HG03159 (cell line): ENCODE results near the gene PALB2.
"Not testable (repeated sequence)": the region's sequence is repeated elsewhere in the genome, so short reads cannot be mapped to it uniquely, and the experiment has no call there.

Experiments used
- ATAC-seq: cut with Tn5 transposase; IDR thresholded peaks from one replicate; pipeline ENCODE4 v1.9.1; 2021; ENCODE audit warnings: mild to moderate bottlenecking, moderate library complexity; ENCODE audit not compliant: unreplicated experiment

Gene PALB2

DNA sequence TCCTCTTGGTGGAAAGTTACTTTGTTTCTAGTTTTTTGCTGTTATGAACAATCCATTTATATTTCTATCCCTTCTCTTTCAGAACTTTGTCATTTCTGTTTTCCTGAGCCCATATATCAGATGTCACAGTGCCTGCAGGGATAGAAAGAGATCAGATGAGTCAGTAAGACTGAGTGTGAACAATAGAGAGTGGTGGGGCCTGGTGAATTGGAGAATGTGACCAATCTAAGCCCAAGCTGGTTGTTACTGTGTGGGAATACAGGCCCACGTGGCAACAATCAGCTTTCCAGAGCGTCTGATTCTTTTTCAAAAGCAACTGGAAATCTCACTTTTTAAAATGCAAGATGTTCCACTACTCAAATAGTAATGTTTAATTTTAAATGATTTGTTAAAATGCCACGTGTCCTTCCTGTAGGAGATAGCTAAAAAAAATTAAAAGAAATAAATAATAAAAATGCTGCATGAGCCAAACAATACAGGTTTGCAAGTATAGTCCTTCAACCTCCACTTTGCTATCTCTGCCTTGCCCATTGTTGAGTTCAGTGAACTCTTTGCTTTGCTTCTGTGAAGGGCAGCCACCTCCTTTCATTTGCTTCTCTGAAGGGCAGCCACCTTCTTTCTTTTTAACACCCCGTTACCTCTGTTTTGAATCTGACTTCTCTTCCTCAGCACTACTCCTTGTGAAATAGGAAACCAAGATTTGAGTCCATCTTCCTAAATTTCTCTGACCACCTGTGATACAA, 9.7 kb upstream of the PALB2 start:
- no peak for ATAC-seq

DNA sequence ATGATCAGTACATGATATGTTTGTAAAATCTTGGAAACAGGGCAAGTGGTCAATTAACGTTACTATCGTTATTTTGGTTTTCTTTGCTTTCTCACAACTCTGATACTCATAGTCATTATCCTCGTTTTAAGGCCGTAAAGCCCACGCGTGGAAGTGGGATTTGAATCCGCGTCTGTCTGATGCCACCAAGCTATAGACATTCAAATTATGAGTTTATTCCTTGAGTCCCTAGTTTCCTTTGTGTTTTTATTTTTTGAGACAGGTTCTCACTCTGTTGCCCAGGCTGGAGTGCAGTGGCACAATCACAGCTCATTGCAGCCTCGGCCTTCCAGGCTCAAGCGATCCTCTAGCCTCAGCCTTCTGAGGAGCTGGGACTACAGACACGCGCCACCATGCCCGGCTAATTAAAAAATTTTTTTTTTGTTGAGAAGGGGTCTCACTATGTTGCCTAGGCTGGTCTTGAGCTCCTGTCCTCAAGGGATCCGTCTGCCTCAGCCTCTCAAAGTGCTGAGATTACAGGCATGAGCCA, 1.2 kb upstream of the PALB2 start:
- no peak for ATAC-seq

DNA sequence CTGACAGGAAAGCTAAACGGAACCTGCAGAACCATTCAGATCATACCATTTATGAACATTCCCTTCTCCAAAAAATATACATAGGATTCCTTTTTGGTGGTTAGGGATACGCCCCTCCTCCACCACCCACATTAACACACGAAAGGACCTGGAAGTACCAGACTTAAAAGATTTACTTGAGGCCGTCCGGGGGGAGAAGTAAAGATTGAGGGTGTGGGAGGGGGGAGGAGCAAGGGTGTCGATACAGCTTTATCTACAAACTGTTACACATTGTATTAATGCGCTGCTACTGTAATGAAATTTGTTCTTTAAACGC, 537 bp downstream of the PALB2 start:
- ATAC-seq = no peak

DNA sequence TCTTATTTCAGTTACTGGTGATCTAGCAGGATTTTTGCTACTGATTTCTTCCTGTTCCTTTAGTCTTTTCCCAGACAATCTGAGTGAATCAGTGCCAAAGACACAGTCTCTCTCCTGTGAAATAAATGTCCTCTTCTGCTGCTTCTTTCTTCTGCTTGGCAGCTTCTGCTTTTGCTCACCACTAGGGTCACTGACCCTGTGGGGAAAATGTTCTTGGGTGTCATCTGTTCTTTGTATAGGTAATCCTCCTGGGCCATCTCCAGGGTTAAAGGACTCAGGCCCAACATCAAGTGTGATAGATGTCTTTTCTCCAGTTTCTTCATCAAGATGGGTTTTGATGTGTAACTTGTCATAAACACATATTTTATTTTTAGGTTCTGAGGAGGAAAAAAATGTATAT, 5.2 kb downstream of the PALB2 start:
- no peak for ATAC-seq

DNA sequence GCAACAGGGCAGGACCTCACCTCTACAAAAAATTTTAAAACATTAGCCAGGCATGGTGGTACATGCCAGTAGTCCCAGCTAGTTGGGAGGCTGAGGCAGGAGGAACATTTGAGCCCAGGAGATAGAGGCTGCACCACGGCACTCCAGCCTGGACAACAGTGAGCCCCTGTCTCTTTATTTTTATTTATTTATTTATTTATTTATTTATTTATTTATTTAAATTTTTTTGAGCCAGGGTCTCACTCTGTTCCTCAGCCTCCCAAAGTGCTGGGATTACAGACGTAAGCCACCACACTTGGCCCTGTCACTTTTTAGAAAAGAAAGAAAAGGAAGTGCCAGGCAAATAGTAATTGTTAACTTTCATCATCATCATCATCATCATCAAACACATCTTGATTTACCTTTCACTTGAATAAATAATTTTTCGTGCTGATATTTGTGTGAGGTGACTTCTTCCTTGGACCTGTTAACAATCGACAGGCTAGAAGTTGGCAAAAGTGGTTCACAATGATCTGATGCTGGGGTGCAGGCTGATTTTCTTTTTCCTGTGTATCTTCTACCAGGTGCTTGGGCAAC, 6.6 kb downstream of the PALB2 start:
- ATAC-seq = no peak

DNA sequence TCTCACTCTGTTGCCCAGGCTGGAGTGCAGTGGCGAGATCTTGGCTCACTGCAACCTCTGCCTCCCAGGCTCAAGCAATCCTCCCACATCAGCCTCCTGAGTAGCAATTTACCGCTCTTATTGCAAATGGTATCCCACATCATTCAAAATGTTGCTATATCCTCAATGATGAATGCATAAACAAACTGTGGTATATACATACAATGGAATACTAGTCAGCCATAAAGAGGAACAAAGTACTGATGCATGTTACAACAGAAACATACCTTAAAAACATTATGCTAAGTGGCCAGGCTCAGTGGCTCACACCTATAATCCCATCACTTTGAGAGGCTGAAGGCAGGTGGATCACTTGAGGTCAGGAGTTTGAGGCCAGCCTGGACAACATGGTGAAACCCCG, 9.2 kb downstream of the PALB2 start:
- ATAC-seq = not testable (repeated sequence)

DNA sequence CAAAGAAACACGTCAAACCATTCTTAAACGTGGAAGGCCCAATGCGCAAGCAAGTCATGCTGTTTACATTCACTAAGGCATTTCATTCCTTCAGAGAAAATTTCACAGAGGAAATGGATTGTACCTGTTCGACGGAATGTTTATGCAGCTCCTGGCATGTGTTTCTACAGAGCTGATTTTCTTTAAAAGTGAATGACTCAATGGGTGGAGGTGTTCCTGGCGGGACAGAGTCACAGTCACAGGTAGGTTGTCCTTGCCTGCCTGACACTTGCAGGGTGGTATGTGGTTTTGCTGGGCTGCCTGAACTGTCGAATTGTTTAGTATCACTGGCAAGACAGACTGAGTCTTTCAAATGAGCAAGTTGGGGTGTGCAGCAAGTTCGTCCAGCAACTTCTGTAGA, 11.6 kb downstream of the PALB2 start:
- no peak for ATAC-seq

DNA sequence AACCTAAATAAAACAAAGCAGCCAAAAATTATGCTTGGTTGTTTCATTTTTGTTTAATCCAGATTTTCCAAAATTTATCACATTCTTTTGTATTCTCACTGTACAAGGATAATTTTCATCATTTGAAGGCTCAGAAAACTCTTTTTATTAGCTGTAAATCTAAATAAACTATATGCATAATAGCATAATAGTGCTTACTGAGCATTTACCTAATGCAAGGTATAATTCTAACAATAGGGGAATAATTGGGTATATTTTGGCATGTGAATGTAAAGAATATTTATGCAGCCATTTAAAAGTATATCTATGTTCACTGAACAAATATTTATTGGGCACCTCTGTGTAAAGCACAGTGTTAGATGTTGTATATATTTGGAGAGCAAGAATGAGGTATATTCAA, 17.0 kb downstream of the PALB2 start:
- ATAC-seq = no peak

DNA sequence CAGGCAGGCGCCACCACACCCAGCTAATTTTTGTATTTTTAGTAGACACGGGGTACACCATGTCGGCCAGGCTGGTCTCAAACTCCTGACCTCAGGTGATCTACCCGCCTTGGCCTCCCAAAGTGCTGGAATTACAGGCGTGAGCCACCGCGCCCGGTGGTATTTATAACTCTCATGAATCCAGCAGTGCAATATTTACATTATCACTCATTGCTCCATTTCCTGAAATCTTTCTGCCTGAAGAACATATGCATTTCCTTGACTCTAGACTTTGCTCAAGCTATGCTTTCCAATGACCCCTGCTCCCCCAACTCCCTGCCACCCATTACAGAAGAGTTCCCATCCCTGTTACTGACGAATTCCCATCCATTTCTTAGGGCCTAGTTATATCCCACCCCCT, 25.3 kb downstream of the PALB2 start:
- ATAC-seq = no peak

DNA sequence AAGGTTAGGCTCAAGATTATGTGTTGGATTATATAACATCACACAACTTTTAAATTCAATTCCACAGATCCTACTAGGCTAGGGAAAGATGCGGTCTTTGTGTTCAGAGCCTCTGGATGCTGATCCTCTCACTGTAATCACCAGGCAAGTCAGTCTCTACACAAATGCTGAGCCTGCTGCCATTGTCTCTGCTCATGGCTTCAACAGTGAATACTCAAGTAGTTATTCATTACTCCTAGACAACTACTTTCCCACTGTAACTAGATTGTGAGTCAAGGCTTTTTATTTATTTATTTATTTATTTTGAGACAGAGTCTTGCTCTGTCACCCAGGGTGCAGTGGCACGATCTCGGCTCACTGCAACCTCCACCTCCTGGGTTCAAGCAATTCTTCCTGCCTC, 29.2 kb downstream of the PALB2 start:
- ATAC-seq = no peak

DNA sequence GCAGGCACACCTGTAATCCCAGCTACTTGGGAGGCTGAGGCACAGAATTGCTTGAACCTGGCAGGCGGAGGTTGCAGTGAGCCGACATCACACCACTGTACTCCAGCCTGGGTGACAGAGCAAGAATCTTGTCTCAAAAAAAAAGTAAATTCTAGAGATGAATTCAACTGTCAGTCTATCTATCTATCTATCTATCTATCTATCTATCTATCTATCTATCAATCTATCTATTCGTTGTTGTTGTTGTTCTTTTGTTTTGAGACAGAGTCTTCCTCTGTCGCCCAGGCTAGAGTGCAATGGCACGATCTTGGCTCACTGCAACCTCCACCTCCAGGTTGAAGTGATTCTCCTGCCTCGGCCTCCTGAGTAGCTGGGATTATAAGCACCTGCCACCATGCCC, 30.2 kb downstream of the PALB2 start:
- not testable (repeated sequence) for ATAC-seq

DNA sequence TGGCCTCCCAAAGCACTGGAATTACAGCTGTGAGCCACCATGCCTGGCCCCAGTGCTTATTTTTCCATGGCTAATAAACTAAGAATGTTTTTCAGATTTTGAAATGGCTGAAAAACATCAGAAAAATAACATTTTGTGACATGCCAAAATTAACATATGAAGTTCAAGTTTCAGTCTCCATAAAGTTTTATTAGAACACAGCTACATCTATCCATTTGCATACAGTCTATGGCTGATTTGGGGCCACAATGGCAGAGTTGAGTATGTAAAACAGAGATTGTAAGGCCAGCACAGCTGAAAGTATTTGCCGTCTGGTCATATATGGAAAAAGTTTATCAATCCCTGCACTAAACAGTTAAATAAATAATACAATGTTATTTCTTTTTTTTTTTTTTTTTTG, 31.2 kb downstream of the PALB2 start:
- ATAC-seq = no peak

DNA sequence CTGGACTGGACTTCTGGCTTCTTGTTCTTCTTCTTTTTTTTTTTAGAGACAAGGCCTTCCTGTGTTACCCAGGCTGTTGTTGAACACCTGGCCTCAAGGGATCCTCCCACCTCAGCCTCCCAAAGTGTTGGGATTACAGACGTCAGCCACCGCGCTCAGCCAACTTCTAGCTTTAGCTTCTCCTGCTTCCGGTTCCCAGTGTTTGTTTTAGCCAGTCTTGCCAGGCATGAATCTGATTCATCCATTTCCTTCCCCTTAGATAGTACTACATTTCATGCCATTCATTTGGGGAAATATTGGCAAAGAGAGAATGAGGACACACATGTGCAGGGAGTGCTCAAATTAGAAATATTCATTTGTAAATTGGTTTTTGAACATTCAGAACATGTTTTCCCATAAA, 32.9 kb downstream of the PALB2 start:
- no peak for ATAC-seq

DNA sequence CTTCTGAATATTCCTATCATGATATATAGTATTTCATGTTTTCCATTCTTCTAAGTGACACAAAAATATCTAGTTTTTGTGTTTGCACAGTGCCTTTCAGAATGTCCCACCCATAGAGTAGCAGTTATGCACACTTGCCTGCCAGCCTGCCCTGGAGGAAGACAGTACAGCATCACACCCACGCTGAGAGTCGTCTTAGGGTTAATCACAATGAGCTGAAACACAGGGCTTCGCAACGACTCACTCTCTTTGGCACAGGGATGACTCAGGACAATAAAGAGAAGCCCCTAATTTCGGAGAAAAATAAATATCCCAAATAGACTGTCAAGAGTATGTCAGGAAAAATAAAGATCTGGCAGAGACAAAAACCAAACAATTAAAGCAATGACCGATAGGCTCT, 33.4 kb downstream of the PALB2 start:
- no peak for ATAC-seq

DNA sequence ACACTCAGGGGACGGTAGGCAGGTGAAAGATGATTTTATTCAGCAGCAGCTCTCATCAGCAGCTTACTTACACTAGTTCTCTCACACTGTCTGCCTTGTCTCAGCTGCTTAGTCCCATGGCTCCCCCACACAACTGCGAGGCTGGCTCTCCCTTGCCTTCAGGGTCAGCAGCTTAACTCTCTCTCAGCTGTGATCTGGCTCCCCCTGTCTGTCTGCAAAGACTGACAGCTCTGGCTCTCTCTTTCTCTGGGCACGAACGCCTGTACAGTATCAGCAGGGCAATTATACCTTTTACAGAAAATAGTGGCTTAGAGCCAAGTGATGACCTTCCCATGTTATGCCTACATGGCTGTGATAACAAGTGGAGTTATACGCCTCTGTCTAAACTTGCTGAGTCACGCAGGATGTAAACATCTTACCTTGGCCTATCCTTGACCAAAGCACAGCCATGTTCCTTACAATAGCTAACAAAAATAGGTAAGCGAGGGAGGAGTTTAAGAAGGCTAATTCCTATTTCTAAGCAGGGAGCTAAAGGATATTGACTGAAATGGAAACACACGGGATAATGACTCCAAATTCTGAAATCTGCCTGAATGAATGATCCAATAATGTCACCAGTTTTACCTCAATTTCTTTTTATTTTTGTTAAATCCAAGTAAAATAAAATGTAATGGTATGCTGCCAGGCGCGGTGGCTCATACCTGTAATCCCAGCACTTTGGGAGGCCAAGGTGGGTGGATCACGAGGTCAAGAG, 43.9 kb downstream of the PALB2 start:
- ATAC-seq = no peak

DNA sequence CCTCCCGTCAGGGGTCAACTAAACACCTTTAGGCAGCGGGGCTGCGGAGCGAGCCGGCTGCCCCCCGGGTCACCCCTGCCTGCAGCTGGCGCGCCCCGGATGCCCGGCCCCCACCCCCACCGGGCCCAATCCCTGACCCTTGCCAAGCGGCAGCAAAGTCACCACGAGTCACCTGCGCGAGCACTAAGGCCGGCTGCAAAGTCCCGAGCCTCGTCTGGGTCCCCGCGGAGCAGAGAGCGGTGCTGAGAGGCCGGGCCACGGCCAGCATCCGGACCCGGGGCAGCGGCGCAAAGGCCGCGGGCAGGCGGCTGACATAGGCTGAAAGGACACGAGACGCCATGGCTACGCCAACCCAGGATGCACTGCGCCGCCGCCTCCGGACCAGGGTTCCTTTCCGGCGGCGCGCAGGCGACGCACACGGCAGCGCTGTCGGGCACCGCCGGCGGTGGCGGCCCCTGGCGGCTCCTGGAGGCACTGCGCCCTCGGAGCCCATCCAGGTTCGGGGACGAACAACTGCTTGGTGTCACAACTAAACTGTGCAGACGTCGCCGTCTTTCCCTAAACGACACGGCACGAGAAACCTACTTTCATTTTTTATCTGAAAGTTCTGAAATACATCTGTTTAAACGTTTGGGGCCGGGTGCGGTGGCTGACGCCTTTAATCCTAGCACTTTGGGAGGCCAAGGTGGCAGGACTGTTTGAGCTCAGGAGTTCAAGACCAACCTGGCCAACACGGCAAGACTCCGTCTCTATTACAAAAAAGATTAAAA, 45.0 kb downstream of the PALB2 start, which contains the start of gene NDUFAB1:
TSS of gene NDUFAB1 (minus strand) at position 366 of the 770 bp plus-strand sequence. CDS start at position 340, 26 bp downstream.
- peak; percentile 86 for ATAC-seq

DNA sequence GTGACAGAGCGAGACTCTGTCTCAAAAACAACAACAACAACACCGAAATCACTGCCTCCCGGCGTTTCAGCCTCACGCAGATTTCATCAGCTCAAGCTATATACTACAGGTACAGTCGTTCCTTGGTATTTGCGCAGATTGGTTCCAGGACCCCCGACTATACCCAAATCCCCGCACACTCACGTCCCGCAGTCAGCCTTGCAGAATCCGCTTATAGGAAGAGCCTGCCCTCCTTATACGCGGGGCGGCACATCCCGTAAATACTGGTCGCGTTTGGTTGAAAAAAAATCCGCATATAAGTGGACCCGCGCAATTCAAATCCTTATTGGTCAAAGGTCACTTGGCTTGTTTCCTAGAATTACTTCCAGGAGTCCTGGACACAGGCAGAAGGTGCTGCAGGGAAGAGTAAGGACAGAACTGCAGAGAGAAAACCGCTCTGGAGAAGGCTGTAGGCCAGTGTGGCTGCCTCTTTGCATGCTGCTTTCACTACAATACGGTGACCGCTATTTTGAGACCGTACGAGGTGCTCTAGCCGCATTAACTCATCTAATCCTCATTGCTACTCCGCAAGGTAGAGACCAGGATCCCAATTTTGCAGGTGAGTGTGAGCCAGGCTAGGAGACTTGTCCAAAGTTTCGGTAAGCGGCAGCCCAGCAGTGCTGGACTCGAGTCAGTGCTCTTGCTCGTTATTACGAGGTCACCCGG, 45.7 kb downstream of the PALB2 start:
- ATAC-seq = peak; percentile 28

DNA sequence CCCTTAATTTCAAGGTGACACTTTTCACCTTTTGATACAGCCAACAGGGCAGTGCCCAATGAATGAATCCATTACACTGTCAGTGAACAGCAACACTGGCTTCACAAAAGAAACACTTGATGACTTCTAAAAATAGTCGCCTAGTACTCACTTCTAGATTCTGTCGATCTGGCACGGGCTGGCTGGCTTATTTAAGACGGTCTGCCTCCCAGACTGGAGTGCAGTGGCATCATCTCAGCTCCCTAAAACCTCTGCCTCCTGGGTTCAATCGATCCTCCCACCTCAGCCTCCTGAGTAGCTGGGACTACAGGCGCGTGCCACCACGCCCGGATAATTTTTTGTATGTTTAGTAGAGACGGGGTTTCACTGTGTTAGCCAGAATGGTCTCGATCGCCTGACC, 46.9 kb downstream of the PALB2 start:
- ATAC-seq = no peak

DNA sequence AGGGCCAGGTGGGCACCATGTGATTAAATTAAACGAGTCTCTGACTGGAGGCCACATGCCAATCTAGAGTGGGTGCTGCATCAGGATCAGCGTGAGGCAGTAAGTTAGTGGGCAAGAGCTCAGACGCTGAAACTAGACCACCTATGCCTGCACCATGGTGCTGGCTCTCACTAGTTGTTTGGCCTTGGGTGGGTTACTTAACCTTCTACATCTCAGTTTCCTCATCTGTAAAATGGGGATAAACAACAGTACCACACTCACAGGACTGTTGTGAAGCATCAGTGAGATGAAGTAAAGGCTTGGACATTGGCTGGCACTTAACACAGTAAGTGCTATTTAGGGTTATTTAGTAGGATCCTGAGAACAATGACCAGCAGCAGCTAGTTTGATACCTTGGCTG, 50.9 kb downstream of the PALB2 start:
- no peak for ATAC-seq

DNA sequence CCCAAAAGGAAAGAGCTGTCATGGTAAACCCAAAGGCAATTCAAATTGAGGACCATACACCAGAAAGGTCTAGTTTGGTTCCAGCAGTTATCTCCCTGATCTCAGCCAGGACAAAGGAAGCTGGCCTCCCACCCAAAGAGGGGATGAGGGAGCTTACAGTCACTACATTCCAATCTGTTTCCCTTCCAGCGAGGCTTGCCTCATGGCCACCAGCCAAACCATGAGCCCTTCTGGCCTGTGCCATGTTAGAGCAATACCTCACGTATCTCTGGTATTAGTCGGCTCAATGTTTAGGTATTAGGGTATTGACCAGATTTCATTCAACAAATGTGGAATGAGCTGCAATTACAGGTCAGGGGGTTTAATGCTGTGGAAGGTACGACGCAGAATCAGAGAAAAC, 53.4 kb downstream of the PALB2 start:
- ATAC-seq = no peak
